IMR-90 (cell line): ENCODE data around the gene MRPS10. TPM values are rescaled to one million over a fixed set of nuclear protein-coding genes. Genes with fewer than 3 reads are reported as not detected.

ENCODE experiments used
- FOS ChIP-seq: fragments of 150-350 bp; IDR thresholded peaks from 2 replicates; pipeline ENCODE4 v1.6.1; 2016; ENCODE audit warnings: low read depth, low read length
- RFX5 ChIP-seq: IDR thresholded peaks from 2 replicates; pipeline ENCODE4 v1.8.0; 2012; ENCODE audit warnings: low read depth, mild to moderate bottlenecking, low read length, moderate library complexity
- polyA plus RNA-seq, 3 experiments: library from polyadenylated mRNA; depleted of rRNA; stranded (reverse); fragments of >200 nt; gene quantifications; 2 replicates each; pipeline ENCODE4 v1.2.3, GENCODE V29; 2012; ENCODE audit warnings: low replicate concordance in 1 of 3
- total RNA-seq: library from RNA; depleted of rRNA; stranded (reverse); fragments of >200 nt; gene quantifications from 2 replicates; pipeline ENCODE4 v1.2.3, GENCODE V29; 2012
- TF ChIP-seq, protein P1 (sequence below): conservative IDR thresholded peaks from 2 replicates; pipeline ENCODE4 v1.5.1; 2012; ENCODE audit warnings: mild to moderate bottlenecking, low read depth, low read length, improper control_type of control experiment
- TF ChIP-seq, protein P2 (sequence below): fragments of 150-350 bp; IDR thresholded peaks from 2 replicates; pipeline ENCODE4 v1.6.1; 2016; ENCODE audit warnings: low read depth, mild to moderate bottlenecking, low read length, moderate library complexity, borderline replicate concordance

The MRPS10 gene
- total and polyA plus RNA-seq, 2 of the 4 experiments (the other 2 are of a cell fraction) = 28.5 to 47.0 TPM

DNA sequence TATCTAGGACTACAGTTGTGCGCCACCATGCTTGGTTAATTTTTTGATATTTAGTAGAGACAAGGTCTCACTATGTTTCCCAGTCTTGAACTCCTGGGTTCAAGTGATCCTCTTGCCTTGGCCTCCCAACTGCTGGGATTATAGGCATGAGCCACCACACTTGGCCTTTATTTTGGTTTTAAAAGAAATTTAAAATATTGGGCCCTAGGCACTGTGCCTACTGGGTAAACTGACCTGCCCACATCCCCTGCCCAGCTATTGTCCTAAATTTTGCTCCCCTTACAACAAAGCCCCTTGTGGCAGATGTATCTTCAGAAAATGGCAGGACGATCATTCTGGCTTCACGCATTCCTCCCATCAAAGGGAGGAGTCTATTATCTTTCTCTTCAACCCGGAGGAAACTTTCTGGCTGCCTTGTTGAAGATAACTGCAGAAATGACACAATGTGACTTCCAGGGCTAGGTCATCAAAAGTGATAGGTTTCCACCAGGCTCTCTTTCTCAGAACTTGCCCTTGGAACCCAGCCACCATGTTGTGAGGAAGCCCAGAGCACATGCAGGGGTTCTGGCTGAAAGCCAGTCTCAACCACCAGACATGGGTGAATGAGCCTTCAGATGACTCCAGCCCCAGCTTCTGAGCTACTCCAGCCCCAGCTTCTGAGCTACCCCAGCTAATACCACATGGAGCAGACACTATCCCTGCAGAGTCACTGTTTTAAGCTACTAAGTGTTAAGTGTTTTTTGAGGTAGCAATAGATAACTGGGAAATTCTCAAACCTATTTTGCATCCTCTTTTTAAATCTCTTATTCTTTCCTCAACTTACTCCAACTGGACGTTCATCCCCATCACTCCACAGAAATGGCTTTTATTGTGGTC is 18.3 kb downstream of the MRPS10 start (continued):
- TF ChIP-seq, protein P1, sequence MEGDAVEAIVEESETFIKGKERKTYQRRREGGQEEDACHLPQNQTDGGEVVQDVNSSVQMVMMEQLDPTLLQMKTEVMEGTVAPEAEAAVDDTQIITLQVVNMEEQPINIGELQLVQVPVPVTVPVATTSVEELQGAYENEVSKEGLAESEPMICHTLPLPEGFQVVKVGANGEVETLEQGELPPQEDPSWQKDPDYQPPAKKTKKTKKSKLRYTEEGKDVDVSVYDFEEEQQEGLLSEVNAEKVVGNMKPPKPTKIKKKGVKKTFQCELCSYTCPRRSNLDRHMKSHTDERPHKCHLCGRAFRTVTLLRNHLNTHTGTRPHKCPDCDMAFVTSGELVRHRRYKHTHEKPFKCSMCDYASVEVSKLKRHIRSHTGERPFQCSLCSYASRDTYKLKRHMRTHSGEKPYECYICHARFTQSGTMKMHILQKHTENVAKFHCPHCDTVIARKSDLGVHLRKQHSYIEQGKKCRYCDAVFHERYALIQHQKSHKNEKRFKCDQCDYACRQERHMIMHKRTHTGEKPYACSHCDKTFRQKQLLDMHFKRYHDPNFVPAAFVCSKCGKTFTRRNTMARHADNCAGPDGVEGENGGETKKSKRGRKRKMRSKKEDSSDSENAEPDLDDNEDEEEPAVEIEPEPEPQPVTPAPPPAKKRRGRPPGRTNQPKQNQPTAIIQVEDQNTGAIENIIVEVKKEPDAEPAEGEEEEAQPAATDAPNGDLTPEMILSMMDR = no peak
- TF ChIP-seq FOS (no peak), RFX5 (no peak)
- TF ChIP-seq, protein P2, sequence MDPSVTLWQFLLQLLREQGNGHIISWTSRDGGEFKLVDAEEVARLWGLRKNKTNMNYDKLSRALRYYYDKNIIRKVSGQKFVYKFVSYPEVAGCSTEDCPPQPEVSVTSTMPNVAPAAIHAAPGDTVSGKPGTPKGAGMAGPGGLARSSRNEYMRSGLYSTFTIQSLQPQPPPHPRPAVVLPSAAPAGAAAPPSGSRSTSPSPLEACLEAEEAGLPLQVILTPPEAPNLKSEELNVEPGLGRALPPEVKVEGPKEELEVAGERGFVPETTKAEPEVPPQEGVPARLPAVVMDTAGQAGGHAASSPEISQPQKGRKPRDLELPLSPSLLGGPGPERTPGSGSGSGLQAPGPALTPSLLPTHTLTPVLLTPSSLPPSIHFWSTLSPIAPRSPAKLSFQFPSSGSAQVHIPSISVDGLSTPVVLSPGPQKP = no peak
